Measurements from ENCODE around the gene FAM222B.
A peak's percentile ranks its signal among the peaks of the same experiment; 100 is the strongest.
"Not testable (repeated sequence)": the region's sequence is repeated elsewhere in the genome, so short reads cannot be mapped to it uniquely, and the experiment has no call there.

Gene FAM222B, protein sequence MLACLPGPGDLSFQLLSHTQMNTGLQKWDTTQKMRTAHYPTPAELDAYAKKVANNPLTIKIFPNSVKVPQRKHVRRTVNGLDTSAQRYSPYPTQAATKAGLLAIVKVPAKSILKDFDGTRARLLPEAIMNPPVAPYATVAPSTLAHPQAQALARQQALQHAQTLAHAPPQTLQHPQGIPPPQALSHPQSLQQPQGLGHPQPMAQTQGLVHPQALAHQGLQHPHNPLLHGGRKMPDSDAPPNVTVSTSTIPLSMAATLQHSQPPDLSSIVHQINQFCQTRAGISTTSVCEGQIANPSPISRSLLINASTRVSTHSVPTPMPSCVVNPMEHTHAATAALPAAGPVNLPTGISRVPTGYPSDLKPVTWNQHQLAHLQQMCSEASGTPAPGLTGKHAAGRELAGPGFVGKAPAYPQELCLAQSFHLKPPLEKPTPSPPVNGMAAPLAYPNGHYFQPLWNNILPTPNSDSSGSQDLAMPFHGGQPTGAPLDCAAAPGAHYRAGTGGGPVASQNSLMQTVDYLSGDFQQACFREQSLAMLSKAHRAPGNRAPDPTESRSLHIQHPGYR

DNA sequence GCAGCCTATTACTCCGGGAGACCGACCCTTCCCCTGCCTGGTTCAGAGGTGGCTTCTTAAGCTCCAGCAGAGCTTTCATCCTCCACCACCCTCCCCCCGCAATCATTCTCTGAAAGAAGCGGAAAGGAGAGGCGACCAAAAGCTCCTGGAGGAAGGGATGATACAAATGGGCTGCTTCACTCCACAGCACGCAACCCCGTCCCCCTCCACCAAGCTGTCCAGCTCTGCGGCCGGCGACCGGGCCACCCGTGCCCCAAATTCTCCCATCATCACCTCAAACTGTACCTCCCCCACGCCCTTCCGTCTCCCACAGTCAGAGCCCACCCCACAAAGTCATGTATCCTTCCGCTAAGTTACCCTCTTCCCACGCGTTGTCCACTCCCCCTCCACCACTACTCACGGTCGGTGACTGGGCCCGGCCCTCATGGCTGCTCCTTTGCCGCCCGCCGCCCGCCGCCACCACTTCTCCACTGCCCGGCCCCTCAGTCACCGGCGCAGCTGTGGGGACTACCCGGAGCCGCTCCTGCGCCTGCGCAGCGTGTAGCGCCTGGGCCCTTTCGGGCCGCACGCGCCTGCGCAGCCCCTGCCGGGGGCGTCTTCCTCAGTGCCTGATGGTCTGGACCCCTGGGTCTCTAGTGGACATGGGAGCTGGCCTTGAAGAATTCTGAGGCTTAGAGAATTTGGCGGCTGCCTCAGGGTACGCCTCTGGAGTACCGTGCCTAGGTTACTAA lies at the start of gene FAM222B:
TSS of gene FAM222B (minus strand) at position 509 of the 731 bp plus-strand sequence. CDS start 76,123 bp downstream, outside the sequence.
- peak; percentile 14 to 86 (median 74) for DNase-seq

DNA sequence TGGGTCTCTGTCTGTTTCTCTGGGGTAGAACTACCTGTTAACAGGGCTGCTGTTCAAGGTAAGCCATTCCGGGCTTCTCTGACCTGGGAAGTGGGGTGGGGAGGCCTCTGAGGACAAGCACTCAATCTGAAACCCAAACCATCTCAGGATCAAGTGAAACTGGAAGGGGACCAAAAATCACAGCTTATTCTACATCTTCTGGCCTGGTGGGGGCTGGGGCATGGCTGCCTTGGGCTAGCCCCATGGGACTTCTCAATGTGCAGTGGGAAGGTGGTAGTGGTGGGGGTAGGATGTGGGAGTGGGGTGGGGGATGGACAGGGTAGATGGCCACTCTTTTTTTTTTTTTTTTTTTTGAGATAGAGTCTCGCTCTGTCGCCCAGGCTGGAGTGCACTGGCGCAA lies 49.4 kb upstream of the FAM222B start:
- no peak for DNase-seq

DNA sequence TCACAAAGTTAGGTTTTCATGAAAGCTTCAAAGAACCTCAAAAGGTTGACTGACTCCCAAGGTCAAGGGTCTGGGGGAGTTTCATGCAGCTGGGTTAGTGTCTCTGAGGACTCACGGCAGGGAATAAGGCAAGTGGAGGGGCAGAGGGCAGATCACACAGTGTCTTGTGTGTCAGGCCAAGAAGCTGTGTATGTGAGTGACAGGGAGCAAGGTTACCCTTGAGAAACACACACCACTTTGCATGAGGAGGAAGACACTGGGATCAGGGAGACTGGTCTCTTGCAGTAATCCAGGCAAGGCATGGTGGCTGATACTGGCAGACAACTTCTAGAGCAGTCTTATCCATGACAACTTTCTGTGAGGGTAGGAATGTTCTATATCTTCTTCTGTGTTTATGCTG lies 48.6 kb upstream of the FAM222B start:
- no peak for DNase-seq

DNA sequence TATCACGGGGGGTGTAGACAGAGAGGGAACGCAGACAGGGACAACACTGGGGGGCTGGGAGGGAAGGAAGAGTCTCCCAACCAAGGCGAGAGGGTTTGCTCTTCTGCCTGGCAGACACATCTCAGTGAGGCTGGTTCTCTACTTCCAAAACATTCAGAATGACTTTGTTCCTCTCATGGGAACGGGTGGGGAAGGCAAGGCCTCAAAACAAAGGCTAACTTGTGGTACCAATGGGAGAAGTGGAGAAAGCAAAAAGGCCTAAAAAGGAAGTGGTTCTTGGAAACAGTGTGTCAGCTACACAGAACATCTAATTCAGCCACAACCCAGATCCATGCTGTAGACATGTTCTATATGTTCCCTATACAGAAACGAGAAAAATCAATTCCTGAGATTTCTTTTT lies 47.4 kb upstream of the FAM222B start:
- no peak for DNase-seq

DNA sequence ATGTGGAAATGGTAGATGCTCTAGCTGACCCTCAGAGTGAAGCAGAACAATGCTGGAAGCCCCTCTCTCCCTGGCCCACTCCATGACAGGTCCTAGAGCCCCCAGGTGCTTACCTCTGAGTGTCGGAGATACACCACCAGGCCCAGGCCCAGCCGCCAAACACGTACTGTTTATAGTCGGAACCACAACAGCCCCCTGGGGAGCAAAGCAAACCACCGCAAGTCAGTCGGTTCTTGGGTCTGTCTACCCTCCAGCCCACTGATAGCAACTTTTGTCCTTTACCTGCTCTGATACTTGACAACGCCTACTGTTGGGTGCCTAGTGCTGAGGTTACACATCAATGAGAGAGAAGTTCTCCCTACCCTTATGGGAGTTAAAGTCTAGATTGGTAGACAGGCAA lies 46.2 kb upstream of the FAM222B start:
- DNase-seq, result no peak

DNA sequence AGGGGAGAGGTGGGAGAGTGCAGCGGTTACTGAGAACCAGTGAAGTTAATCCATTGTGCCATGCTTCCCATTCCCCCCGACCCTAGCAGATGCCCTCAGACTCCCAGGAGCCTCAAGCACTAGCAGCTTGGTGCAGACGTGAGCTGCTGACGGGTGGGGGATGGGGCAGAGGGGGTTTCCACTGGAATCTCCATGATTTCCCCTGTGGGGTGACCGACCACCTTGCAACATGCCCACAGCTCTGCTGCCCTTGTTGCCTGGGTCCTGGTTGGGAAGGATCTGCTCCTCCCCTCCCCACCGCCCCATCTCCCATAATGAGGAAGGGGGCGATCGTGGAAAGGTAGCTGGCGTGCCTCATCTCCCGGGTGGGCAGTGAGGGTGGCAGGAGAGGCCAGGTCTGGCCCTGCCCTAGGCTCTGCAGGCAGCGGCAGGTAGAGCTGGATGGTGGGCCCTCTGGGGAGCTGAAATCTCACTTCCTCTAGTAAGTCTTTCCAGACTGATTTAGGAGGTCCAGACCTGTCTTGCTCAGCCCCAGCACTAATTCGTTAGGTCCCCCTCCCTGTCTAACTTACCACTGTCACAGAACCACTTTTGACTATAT lies 45.4 kb upstream of the FAM222B start:
- DNase-seq, result no peak

DNA sequence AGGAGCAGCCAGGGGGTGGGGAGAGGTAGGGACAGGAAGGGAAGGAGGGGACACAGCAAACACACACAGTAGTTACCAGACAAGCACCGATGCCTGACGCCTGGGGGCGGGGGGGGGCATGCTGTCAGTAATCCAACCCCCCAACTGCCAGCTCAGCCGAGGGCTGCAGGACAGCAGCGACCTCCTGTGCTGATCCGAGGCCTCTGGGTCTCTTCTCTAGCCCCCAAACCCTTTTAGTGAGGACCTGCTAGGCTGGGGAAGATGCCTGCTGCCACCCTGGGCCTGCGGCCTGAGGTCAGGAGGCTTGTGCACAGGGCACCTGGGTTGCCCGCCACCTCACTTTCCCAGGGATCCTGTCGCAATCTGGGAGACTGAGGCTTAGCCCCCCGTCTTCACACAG lies 43.4 kb upstream of the FAM222B start:
- no peak for DNase-seq

DNA sequence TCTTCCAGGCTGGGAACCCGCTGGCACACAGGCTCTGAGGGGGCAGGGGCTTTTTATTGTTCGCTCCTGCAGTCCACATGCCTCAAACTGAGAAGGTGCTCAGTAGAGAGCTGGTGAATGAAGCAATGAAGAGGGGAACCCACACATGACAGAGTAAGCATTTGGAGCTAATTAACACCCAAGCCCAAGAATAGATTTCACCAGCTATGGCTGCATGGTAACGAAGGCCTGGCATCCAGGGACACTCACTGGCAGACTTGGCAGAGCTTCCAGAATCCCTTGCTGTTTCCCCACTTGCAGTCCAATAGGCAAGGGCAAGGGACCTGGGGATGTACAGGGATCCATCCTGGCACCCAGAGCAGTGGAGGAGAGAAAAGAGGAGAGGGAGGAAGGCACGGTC lies 42.8 kb upstream of the FAM222B start:
- peak in 15 of 58 donors; percentile 8 to 64 (median 25) for DNase-seq

DNA sequence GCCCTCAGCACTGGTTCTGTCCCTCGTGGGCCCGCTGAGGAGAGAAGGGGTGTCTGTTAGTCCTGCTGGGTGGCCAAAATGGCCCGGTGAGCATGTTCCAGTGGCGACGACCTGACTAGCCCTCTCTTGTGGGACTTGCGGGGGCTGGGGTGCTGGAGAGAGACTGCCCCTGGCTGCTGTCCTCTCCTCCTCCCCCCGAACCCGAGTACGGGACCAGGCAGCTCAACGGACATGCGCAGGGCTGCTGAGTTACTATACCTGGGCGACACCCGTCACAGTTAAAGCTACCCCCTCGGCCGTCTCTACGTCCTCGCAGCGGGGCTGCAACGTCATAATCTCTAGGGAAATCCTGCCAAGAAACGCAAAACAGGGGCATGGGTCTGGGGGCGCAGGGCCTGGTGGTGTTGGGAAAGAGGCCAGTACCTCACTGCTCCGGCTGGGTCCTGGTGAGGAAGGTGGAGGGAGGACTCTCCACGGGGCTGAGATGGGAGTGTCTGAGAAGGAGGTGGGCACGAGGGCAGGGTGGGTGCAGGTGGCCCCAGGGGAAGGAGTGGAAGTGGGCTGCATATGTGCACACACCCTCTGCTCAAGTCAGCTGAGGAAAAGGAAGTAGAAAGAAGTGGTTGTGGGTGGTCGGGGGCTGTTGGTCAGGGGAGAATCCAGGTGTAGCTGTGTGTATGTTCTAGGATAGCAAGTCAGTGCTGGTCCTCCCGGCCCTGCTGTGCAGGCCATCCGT lies 41.5 kb upstream of the FAM222B start:
- no peak for DNase-seq

DNA sequence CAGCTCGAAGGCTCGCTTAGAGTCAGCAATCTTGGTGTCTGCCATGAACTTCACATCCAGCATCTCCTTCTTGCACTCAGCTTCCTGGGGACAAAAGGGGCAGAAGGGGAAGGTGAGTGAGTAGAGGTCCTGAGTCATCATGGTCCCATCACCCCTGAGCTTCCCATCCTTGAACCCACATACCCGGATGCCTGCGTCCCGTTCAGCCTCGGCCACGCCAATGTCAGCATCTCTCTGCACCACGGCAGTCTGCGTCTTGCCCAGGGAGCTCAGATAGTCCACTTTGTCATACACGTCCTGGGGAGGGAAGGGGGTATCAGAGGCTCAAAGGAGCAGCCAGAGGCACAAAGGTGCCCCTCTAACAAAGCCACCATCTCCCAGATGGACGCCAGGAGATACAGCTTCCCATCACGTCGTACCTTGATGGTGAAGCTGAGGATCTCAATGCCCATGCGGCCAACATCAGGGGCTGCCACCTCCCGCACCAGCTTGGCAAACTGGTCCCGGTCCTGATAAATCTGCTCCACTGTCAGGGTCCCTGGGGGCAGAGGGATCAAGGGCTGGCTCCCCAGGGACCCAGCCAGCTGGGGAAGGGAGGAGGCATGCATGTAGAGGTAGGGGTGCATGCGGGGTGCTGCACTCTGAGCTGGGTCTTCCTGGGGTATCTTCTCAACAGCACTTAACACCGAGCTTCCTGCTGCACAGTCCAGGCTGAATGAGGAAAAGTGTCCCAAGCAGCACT lies 39.7 kb upstream of the FAM222B start:
- no peak for DNase-seq

DNA sequence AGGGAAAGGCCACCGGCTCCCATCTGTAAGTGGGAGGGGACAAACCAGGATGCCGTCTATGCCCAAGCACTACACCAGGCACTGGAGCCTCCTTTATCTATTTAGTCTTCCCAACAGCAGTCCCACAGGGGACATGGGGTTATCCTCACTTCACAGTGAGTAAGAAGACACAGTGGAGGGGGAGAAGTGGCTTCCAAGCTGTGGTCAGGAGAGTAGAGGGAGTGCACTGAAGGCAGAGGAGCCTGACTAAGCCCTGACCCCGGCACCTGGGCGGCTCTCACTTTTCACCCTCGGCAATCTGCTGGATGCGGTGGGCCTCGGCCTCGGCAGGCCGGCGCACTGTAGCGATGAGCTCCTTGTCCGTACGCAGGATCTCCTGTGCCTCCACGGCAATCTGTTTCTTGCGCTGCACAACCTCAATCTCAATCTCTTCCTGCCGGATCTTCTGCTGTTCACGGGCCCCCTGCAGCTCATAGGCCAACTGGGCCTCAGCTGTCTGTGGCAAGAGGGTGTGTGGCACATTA lies 39.0 kb upstream of the FAM222B start:
- no peak for DNase-seq

DNA sequence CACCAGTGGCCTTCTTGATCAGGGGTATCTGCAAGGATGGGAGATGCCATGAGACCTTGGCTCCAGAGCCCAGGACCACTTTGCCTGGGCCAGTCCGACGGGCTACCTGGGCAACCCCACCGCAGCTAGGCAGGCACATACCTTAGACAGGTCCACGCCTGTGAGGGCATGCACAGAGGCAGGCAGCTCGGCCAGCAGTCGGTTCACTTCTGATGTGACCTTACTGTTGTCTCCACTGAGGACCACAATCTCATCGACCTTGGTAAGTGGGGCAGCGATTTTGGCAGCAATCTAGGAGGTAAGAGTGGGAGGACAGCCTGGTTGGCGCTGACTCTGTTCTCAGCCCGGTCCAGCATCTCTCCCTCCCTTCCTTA lies 38.0 kb upstream of the FAM222B start:
- DNase-seq, result no peak

DNA sequence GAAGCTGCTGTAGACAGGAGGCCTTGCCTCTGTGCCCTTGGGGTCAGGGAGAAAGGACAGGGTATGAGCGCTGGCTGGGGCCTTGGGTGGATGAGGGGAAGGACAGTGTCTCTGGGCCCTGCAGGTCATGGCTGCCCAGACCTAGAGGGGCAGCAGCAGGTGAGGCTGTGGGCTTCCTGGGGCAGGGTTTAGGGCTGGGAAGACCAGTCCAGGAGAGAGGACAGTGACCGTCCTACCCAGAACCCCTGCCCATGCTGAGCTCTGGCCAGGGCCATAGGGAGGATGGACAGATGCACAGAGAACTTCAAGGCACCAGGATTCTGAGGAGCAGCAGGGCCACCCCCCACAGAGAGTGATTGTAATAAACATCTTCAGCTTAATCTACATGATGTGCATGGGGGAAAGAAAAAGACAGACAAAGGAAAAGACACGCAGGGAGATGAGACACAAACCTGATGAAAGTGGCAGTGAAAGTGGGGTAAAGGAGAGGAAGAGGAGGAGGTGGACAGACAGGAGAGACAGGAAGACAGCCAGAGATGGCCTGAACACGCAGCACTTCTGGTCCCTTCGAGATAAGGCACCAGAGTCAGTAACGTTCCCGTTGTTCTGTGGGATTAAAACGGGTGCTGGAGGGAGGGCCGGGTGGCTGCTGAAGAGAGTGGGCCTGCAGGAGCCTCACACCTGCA lies 37.4 kb upstream of the FAM222B start:
- DNase-seq, result no peak

DNA sequence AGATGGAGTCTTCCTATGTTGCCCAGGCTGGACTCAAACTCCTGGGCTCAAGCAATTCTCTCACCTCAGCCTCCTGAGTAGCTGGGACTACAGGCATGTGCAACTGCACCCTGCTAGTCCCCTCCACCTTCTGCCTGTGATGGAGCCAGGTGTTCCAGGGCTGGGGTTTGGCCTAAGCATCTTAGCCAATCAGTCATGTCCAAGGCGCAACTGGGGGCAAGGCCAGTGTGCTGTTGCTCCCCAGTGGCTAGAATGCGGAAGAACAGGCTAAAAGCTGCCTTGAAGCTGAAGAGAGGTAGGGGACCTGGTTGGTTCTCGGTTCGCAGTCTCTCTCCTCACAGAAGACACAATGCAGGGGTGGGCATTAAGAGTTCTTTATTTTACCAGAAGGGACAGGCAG lies 36.4 kb upstream of the FAM222B start:
- peak in 2 of 58 donors; percentile 5 to 6 for DNase-seq

DNA sequence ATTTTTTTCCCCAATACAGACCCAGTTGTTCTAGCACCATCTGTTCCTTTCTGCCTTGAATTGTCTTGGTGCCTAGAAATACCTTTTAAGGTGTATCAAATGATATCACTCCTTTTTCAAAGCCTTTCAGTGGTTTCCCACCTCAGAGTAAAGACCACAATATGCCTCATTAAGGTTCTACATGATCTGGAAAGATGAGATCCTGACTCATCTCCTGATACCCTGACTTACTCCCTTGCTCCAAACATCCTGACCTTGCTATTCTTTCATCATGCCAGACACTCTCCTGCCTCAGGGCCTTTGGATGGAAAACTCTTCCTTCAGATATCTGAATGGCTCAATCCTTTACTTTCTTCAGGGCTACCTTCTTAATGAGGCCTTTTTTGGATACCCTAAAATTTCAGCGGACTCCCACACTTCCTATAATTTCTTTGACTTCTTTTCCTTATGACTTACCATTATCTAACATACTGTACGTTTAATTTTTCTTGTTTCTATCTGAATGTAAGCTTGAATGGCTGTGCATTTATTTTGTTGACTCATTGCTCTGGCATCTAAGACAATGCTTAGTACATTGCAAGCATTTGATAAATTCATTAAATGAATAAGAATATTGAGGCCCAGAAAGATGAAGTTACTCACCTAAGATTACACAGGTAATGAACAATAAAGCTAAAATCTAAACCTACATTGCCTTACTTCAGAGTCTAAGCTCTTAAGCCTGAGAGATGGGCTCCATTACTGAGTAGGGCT lies 35.7 kb upstream of the FAM222B start:
- no peak for DNase-seq

DNA sequence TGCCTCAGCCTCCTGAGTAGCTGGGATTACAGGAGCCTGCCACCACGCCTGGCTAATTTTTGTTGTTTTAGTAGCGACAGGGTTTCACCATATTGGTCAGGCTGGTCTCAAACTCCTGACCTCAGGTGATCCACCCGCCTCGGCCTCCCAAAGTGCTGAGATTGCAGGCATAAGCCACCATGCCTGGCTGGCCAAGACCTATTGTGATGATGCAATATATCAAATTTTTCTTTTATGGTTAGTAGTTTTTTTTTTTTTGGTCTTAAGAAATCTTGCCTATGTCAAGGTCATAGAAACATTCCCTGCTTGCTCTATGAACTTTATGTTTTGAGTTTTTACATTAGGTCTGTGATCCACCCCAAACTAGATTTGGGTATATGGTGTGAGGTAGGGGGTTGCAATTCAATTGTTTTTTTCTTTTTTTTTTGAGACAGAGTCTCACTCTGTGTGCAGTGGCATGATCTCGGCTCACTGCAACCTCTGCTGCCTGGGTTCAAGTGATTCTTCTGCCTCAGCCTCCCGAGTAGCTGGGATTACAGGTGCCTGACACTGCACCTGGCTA lies 34.6 kb upstream of the FAM222B start:
- not testable (repeated sequence) for DNase-seq

DNA sequence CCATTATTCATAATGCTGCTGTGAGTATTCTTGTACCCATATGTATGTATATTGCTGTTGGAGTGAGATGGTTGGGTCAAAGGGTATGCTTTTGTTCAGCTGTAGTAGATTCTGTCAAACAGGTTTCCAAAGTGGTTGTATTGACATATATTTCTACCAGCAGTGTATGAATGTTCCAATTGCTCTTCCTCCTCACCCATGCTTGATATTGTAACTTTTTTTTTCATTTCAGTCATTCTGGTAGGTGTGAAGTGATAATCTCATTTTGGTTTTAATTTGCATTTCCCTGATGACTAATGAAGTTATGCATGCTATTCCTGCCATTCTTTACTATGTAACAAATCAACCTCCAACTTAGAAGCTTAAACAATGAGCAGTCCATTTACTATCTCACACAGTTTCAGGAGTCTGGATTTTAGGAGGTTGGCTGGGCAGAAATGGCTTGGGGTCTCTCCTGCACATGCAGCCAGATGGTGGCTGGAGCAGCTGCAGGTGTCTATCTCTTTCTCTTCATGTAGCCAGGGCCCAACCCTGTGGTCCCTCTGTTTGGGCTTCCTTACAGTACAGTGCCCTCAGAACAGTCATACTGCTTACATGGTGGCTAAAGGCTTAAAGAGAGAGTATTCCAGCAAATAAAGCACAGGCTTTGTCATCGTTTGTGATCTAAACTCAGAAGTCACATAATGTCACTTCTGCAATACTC lies 33.4 kb upstream of the FAM222B start:
- DNase-seq, result no peak

DNA sequence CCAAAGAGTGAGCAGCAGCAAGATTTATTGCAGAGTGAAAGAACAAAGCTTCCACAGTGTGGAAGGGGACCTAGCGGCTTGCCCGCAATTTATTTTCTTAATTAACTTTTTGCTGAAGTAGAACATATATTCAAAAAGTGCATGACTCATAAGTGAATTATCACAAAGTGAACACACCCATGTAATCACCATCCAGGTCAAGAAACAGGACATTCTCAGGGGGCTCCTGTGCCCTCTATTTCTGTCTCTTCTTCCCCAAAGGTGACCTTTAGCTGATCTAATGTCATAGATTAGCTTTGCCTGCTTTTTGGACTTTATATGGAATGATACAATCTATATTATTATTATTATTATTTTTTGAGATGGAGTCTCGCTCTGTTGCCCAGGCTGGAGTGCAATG lies 32.2 kb upstream of the FAM222B start:
- DNase-seq, result no peak

Data from anterior cingulate cortex (tissue), 58 donors.